ENCODE data around the gene TNFAIP8L3.

The TNFAIP8L3 gene

DNA sequence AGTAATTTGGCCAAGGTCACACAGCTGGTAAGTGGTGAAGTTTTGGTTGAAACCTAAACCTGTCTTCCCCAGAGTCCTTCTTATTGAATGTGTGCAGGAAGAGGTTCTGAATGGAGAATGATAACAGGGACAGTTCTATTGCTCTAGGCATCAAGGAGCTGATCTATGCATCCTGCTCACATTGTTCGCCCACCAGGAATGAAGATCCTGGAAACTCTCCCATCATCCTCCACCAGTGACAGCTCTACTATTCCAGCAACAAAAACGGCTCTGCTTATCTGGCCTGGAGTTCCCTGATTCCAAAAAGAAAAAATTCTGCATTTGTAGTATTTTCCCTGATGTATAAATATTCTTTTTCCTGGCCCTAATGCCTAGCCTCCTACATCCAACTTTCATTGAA lies 16.4 kb upstream of the TNFAIP8L3 start:
- no peak overlapping the region for H3K27ac ChIP-seq
- H3K9me3 ChIP-seq = no peaks in the 10 kb centered on the region
- TF ChIP-seq, protein P1, sequence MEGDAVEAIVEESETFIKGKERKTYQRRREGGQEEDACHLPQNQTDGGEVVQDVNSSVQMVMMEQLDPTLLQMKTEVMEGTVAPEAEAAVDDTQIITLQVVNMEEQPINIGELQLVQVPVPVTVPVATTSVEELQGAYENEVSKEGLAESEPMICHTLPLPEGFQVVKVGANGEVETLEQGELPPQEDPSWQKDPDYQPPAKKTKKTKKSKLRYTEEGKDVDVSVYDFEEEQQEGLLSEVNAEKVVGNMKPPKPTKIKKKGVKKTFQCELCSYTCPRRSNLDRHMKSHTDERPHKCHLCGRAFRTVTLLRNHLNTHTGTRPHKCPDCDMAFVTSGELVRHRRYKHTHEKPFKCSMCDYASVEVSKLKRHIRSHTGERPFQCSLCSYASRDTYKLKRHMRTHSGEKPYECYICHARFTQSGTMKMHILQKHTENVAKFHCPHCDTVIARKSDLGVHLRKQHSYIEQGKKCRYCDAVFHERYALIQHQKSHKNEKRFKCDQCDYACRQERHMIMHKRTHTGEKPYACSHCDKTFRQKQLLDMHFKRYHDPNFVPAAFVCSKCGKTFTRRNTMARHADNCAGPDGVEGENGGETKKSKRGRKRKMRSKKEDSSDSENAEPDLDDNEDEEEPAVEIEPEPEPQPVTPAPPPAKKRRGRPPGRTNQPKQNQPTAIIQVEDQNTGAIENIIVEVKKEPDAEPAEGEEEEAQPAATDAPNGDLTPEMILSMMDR (IDR thresholded peaks at IDR 0.05) = no peak
- H3K36me3 ChIP-seq = no peaks in the 10 kb centered on the region
- H3K27me3 ChIP-seq = peaks cover 96% of the 10 kb centered on the region
- no peaks in the 10 kb centered on the region for H3K4me1 ChIP-seq (ENCODE audit: control insufficient read depth in 1 of 2, insufficient read depth in 1 of 2, low read depth in 1 of 2, low read length in 1 of 2)
- no peak overlapping the region for H3K4me3 ChIP-seq (ENCODE audit: low read depth in 1 of 2, low read length in 1 of 2)

DNA sequence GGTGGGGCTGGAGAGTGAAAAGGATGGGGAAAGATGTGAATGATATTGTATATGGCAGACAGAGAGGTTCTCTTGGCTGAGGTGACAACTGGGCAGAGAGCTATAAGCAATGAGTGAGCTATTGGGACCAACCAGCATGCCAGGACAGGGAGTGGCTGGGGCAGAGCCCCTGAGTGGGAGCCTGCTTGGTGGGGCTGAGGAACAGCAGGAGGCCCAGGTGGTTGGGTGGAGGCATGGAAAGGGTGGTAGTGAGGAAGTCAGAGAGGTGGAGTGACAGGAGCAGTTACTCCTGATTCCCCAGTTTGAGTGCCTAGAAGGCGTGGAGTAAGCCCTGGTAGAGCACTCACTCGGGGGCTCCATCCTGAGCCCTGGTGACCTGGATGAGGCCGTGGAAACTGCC lies 15.5 kb upstream of the TNFAIP8L3 start:
- no peaks in the 10 kb centered on the region for H3K4me1 ChIP-seq (ENCODE audit: control insufficient read depth in 1 of 2, insufficient read depth in 1 of 2, low read depth in 1 of 2, low read length in 1 of 2)
- no peak overlapping the region for H3K4me3 ChIP-seq (ENCODE audit: low read depth in 1 of 2, low read length in 1 of 2)
- TF ChIP-seq, protein P1 (IDR thresholded peaks at IDR 0.05) = no peak
- no peaks in the 10 kb centered on the region for H3K36me3 ChIP-seq
- H3K9me3 ChIP-seq = no peaks in the 10 kb centered on the region
- H3K27ac ChIP-seq = no peak overlapping the region
- H3K27me3 ChIP-seq = peaks cover 96% of the 10 kb centered on the region

DNA sequence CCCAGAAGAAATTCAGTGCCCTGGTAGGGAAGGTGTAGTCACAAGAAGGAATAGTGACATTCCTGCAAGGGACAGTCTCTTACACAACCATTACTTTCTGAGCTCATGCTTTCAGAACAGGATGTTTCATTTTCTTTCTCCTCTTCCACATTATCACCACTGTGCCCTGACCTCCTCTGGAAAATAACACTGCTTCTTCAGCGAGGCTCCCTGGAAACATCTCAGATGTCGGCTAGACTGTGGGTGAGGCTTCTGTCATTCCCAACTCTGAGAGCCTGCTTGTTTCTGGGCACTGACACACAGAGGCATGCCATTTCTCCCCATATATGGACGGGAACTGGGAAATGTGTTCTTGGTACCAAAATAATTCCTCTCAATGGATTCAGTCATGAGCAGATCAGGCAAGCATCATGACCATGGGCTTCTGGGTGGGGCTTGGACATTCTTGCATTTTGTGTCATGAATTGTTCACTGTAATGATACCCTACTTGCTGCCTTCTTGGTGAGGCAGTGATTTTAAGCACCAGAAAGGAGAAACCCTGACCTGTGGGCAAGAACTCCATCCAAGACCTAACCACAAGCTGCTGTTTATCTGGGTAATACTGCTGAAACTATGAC lies 14.3 kb upstream of the TNFAIP8L3 start:
- TF ChIP-seq, protein P1 (IDR thresholded peaks at IDR 0.05) = no peak
- Histone ChIP-seq H3K27ac (no peak overlapping the region), H3K4me3 (ENCODE audit: low read depth in 1 of 2, low read length in 1 of 2) (no peak overlapping the region), H3K36me3 (no peaks in the 10 kb centered on the region), H3K9me3 (no peaks in the 10 kb centered on the region), H3K4me1 (ENCODE audit: control insufficient read depth in 1 of 2, insufficient read depth in 1 of 2, low read depth in 1 of 2, low read length in 1 of 2) (no peaks in the 10 kb centered on the region), H3K27me3 (peaks cover 96% of the 10 kb centered on the region)

DNA sequence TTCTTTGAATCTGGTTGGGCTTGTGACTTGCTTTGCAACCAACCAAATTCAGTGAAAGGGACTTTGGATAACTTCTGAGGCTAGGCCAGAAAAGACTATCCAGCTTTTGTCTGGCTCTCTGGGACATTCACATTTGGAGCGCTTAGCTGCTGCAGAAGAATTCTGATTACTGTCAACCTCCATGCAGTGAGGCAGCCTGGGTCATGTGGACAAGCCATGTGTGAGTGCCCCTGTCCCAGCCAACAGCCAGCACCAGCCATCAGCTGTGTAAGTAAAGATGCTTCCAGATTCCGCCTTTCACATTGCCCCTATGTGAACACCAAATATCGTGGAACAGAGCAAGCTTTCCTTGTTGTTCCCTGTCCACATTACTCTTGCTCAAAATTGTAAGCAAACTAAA lies 12.9 kb upstream of the TNFAIP8L3 start:
- H3K27me3 ChIP-seq = peaks cover 96% of the 10 kb centered on the region
- H3K4me1 ChIP-seq (ENCODE audit: control insufficient read depth in 1 of 2, insufficient read depth in 1 of 2, low read depth in 1 of 2, low read length in 1 of 2) = no peaks in the 10 kb centered on the region
- no peaks in the 10 kb centered on the region for H3K9me3 ChIP-seq
- H3K27ac ChIP-seq = no peak overlapping the region
- no peak overlapping the region for H3K4me3 ChIP-seq (ENCODE audit: low read depth in 1 of 2, low read length in 1 of 2)
- TF ChIP-seq, protein P1 (IDR thresholded peaks at IDR 0.05) = no peak
- H3K36me3 ChIP-seq = no peaks in the 10 kb centered on the region

DNA sequence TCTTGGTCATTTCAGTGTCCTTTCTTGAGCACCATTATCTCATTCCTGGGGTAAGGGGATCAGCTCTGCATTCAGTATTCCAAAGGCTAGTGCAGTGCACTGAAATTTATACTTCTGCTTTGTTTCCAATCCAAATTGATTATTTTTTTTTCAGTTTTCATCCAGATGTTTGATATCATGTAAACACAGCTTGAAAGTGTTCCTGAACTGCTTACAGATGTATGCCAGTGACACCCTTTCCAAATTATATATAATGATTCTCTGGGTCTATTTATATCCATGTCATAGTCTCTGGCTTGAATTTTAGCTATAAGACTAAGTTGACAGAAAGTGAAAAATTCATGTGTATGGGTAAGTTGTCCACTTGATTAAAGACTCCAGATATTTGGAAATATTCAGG lies 11.8 kb upstream of the TNFAIP8L3 start:
- H3K4me1 ChIP-seq (ENCODE audit: control insufficient read depth in 1 of 2, insufficient read depth in 1 of 2, low read depth in 1 of 2, low read length in 1 of 2) = no peaks in the 10 kb centered on the region
- TF ChIP-seq, protein P1 (IDR thresholded peaks at IDR 0.05) = no peak
- H3K27me3 ChIP-seq = peaks cover 96% of the 10 kb centered on the region
- no peak overlapping the region for H3K4me3 ChIP-seq (ENCODE audit: low read depth in 1 of 2, low read length in 1 of 2)
- H3K27ac ChIP-seq = no peak overlapping the region
- no peaks in the 10 kb centered on the region for H3K9me3 ChIP-seq
- H3K36me3 ChIP-seq = no peaks in the 10 kb centered on the region
